Measurements from ENCODE around the gene EIF2AK2. TPM values are rescaled to one million over a fixed set of nuclear protein-coding genes. Genes with fewer than 3 reads are reported as not detected.

EIF2AK2 gene
- polyA plus RNA-seq, 2 of the 4 experiments (the other 2 are of a cell fraction) = 29.8 to 47.2 TPM

DNA sequence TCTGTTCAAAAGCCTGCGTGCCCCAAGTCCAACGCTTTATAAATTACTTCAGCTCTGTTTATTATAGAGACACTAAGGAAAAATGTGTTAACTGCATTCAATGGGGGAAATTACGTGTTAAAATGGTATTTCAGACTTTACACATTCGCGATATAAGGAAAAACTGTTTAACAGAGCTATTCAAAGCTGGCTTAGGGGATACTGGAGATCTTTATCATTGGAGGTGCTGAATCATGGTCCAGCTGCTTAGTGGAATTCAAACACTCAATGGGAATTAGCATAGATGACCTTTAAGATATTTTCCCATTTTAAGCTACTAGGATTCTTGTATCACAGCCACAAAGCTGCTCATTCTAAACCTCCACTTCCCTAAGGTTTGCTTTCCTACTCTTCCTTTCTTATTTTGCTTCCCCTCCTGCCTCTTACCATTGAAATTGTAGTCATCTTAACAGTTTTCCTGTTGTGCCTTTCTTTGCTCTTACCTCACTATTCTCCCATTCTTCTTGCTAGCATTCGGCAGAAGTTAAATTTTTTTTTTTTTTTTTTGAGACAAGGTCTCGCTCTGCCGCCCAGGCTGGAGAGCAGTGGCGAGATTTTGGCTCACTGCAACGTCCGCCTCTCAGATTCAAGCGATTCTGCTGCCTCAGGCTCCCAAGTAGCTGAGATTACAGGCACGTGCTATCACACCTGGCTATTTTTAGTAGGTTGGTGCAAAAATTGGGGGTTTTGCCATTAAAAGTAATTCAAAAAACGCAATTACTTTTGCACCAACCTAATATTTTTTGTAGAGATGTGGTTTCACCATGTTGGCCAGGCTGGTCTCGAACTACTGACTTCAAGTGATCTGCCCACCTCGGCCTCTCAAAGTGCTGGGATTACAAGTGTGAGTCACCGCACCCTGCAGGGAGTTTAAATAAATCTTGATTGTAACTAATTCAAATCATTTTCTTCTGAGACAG is 25.2 kb upstream of the EIF2AK2 start:
- Histone ChIP-seq H3K4me1 (0 out of 3 replicates have a peak, but pooled peaks cover 3% of the 10 kb centered on the region), H3K9me3 (no peaks in the 10 kb centered on the region), H3K27ac (no peak overlapping the region), H3K4me3 (no peak overlapping the region), H3K4me2 (no peak overlapping the region)
- WGBS (ENCODE audit: missing lambda C conversion rate) = 72% methylated on average over 17 of the region's 17 CpGs
- no peak for TF ChIP-seq ESRRA (IDR thresholded peaks at IDR 0.05; ENCODE audit: borderline replicate concordance, low read length)
- TF ChIP-seq SMC3 (IDR thresholded peaks at IDR 0.05) = no peak
- ChIA-PET CTCF (interaction anchor here (1.0 to 2.6 kb wide), 2 partner anchors 13 to 26 kb away, joined by 3 to 19 read pairs; no protein-coding TSS in a partner anchor), POLR2A (interaction anchor here (0.8 kb wide), 1 partner anchor 25 kb away, joined by 4 read pairs; the partner anchor contains the start of gene EIF2AK2)
- ATAC-seq (no peak; a peak in 1 of 6 replicates), DNase-seq (ENCODE audit: low read depth in 1 of 2, low spot score in 1 of 2) (no peak), FAIRE-seq (no peak)

DNA sequence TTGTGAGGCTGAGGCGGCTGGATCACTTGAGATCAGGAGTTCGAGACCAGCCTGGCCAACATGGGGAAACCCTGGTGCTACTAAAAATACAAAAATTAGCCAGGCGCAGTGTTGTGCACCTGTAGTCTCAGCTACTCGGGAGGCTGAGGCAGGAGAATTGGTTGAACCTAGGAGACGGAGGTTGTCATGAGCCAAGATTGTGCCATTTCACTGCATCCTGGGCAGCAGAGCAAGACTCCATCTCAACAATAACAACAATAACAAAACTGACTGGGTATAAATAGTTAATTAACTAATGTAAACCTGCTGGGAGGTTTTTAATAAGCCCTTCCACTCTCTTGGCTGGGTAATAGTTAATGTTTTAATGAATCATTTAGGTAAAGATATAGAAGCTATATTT is 23.9 kb upstream of the EIF2AK2 start:
- TF ChIP-seq RCOR1 (IDR thresholded peaks at IDR 0.05; ENCODE audit: low read depth, low read length) = no peak
- no peak for TF ChIP-seq SREBF2 (IDR thresholded peaks at IDR 0.05)
- TF ChIP-seq, protein P1, sequence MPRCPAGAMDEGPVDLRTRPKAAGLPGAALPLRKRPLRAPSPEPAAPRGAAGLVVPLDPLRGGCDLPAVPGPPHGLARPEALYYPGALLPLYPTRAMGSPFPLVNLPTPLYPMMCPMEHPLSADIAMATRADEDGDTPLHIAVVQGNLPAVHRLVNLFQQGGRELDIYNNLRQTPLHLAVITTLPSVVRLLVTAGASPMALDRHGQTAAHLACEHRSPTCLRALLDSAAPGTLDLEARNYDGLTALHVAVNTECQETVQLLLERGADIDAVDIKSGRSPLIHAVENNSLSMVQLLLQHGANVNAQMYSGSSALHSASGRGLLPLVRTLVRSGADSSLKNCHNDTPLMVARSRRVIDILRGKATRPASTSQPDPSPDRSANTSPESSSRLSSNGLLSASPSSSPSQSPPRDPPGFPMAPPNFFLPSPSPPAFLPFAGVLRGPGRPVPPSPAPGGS (IDR thresholded peaks at IDR 0.05) = no peak
- no peak for TF ChIP-seq CBX2 (IDR thresholded peaks at IDR 0.05; ENCODE audit: borderline replicate concordance, low read depth)
- TF ChIP-seq CHD2 (IDR thresholded peaks at IDR 0.05; ENCODE audit: low read length, partially characterized antibody) = no peak
- no peak for TF ChIP-seq CEBPB (IDR thresholded peaks at IDR 0.05)
- TF ChIP-seq FOSB (CRISPR knock-in tag; IDR thresholded peaks at IDR 0.05) = no peak
- no peak for TF ChIP-seq FOSL2 (IDR thresholded peaks at IDR 0.05)
- no peak for TF ChIP-seq FOSL2 (CRISPR knock-in tag; IDR thresholded peaks at IDR 0.05)
- TF ChIP-seq, protein P2, sequence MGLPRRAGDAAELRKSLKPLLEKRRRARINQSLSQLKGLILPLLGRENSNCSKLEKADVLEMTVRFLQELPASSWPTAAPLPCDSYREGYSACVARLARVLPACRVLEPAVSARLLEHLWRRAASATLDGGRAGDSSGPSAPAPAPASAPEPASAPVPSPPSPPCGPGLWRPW (IDR thresholded peaks at IDR 0.05) = no peak
- no peak for TF ChIP-seq MYC (IDR thresholded peaks at IDR 0.05; ENCODE audit: borderline replicate concordance, low read length)
- no peak for TF ChIP-seq GATA3 (IDR thresholded peaks at IDR 0.05; ENCODE audit: borderline replicate concordance)
- TF ChIP-seq SMC3 (IDR thresholded peaks at IDR 0.05) = no peak
- no peak overlapping the region for H3K27ac ChIP-seq
- ChIA-PET POLR2A (no interaction called here), CTCF (interaction anchor here (1.2 to 2.6 kb wide), 2 partner anchors 11 to 47 kb away, joined by 3 to 19 read pairs; no protein-coding TSS in a partner anchor)
- 0 out of 3 replicates have a peak, but pooled peaks cover 3% of the 10 kb centered on the region for H3K4me1 ChIP-seq
- WGBS (ENCODE audit: missing lambda C conversion rate) = 83% methylated on average over 5 of the region's 5 CpGs
- no peak for DNase-seq (ENCODE audit: low read depth in 1 of 2, low spot score in 1 of 2)
- no peak for ATAC-seq
- H3K4me2 ChIP-seq = no peak overlapping the region
- FAIRE-seq = no peak
- H3K4me3 ChIP-seq = no peak overlapping the region
- H3K9me3 ChIP-seq = no peaks in the 10 kb centered on the region

DNA sequence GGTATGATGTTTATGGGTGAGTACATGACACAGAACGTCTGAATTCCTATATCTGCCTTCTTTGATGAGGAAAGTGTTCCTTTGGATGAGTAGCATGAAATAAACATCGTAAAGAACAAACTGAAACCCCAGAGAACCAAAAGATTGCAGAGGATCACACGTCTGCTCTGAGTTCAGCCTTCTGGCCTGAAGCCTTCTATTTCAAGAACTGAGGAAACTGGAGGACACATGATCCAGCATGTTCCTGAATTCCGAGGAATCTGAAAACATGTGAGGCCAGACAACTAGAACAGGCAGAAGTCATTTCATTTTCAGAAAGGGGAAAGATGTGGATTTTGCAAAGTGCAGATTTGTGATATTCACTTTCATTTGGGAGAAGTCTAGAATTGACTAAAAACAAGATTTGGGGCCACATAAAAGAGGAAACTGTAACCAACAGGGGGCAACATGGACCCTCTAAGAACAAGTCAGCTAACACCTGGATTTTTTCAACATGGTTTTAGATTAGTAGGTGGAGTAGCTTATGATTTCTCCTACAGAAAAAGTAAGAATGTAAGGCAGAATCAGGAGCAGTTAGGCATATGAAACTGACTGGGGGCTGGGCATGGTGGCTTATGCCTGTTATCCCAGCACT is 23.3 kb upstream of the EIF2AK2 start:
- H3K27ac ChIP-seq = no peak overlapping the region
- no peak overlapping the region for H3K4me2 ChIP-seq
- 58% methylated on average over 4 of the region's 4 CpGs for WGBS (ENCODE audit: missing lambda C conversion rate)
- ChIA-PET POLR2A (no interaction called here), CTCF (interaction anchor here (1.2 to 2.6 kb wide), 3 partner anchors 11 to 48 kb away, joined by 3 to 19 read pairs (median 11); no protein-coding TSS in a partner anchor)
- H3K9me3 ChIP-seq = no peaks in the 10 kb centered on the region
- peak; percentile 23 for FAIRE-seq
- DNase-seq (ENCODE audit: low read depth in 1 of 2, low spot score in 1 of 2) = no peak
- 0 out of 3 replicates have a peak, but pooled peaks cover 3% of the 10 kb centered on the region for H3K4me1 ChIP-seq
- peak in 1 of 2 experiments; percentile 23; a peak in 1 of 6 replicates for ATAC-seq
- TF ChIP-seq NPAS2 (CRISPR knock-in tag; IDR thresholded peaks at IDR 0.05; ENCODE audit: borderline replicate concordance) = no peak
- no peak for TF ChIP-seq POLR2AphosphoS2 (conservative IDR thresholded peaks at IDR 0.05; ENCODE audit: low read length)
- TF ChIP-seq RAD21 (conservative IDR thresholded peaks at IDR 0.05 in 1 of 2, IDR thresholded peaks at IDR 0.05 in 1 of 2) = peak in 1 of 2 experiments; percentile 30; a peak in 1 of 5 replicates
- no peak for TF ChIP-seq RARB (CRISPR knock-in tag; IDR thresholded peaks at IDR 0.05)
- H3K4me3 ChIP-seq = no peak overlapping the region
